ENCODE results near the gene COL20A1.

GRCh38 chr20:63297371-63297781 lies 4.4 kb downstream of the COL20A1 start:
- TF ChIP-seq CTCF (IDR thresholded peaks at IDR 0.05) (no peak), POLR2A (IDR thresholded peaks at IDR 0.05) (no peak), POLR2AphosphoS5 (IDR thresholded peaks at IDR 0.05) (no peak)

Measured in stomach (tissue), 4 donors.